Stimulated activated CD4-positive, alpha-beta T cell treated with anti-CD3 and anti-CD28 coated beads, Interleukin-15, amount 100 ng/mL, for 1 hour (primary cell): Measurements from ENCODE around the gene IGSF9.

ENCODE experiments used
- DNase-seq, 2 donors: peaks; one replicate each; pipeline ENCODE4 v3.0.0-alpha.2; 2020; ENCODE audit warnings: low read depth in 1 of 2, low spot score in 1 of 2

Gene IGSF9

GRCh38 chr1:159973350-159973940 is 28.0 kb upstream of the IGSF9 start:
- no peak for DNase-seq

- no peak for DNase-seq
These were observed 27.2 kb upstream of the IGSF9 start for GRCh38 chr1:159972443-159973205.

GRCh38 chr1:159970932-159971342 is 25.5 kb upstream of the IGSF9 start:
- no peak for DNase-seq

DNA sequence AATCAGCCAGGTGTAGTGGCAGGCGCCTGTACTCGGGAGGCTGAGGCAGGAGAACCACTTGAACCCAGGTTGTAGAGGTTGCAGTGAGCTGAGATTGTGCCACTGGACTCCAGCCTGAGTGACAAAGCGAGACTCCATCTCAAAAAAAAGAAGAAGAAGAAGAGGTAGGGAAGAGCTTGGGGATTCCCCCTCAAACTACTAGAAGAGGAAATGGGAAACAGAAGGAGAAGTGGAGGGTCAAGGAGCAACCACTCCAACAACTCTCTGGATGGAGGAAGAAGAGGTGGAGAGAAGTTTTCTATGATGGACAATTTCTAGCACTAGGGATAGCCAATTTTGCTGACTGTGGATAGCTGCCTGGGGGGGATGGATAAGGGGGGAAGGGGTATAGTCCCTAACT is 23.5 kb upstream of the IGSF9 start:
- DNase-seq, result no peak

GRCh38 chr1:159965263-159965662 is 19.9 kb upstream of the IGSF9 start:
- no peak for DNase-seq

- no peak for DNase-seq
These were observed 18.7 kb upstream of the IGSF9 start for GRCh38 chr1:159964144-159964543.

GRCh38 chr1:159962176-159962575 is 16.8 kb upstream of the IGSF9 start:
- no peak for DNase-seq

- no peak for DNase-seq
These were observed 16.2 kb upstream of the IGSF9 start for GRCh38 chr1:159961636-159962035.

DNA sequence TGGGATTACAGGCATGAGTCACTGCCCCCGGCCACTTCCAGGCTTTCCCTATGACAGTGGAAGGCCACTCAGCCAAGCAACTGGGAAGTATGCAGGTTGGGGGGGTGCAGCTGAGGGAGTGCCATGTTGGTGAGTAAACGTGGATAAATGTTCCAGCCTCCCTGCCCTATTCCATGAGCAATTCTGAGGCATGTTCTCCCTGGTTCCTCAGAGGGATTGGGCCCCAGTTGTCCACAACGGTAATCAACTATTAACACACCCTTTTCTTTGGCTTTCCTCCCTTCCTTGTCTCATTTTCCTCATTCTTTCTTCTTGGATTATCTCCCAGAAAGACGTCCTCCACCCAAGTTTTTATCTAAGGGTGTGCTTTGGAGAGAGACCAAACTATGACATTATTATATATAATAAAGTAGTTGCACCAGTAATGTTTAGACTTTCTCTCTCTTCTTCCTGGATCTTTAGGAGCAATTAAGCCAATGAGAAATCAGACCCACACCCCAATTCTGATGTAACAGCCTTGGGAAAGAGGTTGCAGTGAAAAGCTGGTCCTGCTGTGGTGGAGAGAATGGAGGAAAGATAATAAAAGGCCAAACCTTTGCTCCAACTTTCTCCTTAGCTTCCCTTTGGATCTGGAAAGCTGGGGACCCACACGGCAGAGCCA is 15.4 kb upstream of the IGSF9 start:
- DNase-seq, result no peak

DNA sequence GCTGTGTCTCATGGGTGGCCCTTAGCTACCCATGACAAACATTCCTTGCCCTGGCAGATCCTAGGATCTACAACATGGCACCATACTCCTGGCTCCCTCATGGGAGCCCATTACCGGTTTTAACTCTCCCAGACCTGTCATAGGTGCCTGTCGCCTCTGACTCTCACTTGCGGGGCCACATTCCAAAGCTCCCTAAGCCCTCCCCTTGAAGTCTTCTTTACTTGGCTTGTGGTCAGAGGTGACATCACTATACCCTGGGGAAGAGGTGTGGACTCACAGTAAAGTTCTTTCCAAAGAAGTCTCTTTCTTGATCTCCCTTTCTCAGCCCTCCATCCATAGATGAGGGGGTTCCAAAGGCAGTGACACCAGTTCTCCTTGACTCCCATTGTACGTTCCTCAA is 14.0 kb upstream of the IGSF9 start:
- no peak for DNase-seq

DNA sequence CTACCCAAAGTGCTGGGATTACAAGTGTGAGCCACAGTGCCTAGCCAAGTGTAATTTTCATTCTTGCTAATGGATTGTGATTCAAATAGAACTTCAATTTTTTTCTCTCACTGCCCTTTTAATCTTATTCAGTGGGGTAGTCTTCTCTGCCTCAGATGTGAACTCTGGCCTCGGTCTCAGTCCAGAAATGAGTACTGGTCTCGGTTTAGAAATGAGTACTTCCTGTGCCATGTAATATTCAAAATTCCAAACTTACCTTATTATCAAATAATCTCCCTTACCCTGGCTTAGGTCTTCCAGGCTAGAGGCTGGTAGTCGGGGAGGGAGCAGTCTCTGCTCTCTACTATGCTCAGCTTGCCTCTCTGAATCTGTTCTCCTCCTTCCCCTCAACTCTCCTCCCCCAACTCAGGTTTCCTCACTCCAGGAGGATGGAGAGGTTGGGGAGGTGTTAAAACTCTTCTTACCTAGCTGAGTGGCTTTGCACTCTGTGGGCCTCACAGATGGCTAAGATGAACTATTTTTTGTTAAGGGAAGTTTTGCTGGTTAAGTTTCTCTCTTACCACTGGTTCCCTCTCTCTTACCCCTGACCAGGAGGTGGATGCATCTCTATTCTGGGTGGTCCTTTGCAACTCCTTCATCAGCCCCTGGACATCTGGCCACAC is 13.4 kb upstream of the IGSF9 start:
- DNase-seq, result no peak

GRCh38 chr1:159957824-159958268 is 12.4 kb upstream of the IGSF9 start:
- no peak for DNase-seq

DNA sequence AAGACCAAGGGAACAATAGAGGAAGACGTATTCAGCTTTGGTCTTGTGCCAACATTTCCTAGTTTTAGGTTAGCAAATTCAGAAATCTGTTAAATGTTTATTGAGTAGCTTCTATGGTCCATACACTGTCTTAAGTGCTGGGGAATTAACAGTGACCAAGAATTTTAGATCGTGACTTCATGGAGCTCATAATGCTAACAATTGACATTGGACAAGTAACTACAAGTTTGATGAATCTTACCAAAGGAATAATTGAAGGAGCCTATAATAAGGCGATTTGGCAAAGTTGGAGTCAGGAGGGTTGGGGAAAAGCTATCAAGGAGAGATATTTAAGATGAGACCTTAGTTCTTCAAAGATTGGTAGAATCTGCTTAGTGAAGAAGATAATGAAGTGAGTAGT is 10.0 kb upstream of the IGSF9 start:
- no peak for DNase-seq

DNA sequence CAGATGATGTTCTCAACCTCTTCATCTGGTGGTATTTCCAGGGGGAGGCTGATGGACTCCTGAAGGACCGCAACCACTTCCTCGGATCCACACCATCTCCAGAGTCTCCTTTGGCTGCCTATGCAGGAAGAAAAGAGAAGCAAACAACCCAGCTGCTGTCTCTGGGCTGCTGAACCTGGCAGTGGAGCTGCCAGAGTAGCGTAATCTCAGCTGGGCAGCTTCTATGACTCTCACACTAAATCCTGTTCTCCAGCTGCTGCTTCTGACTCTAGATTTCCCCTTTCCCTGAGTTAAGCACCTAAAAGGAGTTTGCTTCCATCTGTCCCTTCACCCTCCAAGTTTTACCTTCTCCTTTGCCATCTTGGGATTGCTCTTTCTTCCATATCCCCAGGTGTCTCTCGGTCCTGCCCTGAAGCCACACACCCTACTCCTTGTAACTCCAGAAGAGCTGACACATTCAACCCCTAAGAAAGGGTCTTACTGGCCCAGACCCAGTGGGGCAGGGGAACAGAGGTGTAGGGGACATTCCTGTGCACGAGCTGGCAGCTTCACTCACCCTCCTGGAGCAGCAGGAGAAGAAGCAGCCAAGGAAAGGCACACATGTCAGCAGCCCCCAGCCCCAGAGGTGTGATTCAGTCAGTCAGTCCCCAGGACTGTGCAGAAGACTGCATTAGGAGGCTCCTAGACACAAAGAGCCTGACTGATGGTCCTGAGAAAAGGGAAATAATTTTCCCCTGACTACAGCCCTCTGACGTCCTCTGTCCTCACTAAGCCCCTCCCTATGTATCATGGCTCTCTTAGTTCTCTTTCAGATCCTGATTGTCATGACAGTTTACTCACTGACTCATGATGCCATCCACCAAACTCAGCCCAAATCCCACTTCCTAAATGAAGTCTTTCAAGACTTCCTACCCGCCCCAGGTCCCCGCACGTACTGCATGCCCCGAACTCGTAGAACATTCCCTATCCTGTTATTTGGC is 8.4 kb upstream of the IGSF9 start, which contains the start of gene SLAMF9:
Gene SLAMF9 (minus strand): TSS at position 702 of the 980 bp plus-strand sequence. CDS start 100 bp downstream, at position 602.
- no peak for DNase-seq

DNA sequence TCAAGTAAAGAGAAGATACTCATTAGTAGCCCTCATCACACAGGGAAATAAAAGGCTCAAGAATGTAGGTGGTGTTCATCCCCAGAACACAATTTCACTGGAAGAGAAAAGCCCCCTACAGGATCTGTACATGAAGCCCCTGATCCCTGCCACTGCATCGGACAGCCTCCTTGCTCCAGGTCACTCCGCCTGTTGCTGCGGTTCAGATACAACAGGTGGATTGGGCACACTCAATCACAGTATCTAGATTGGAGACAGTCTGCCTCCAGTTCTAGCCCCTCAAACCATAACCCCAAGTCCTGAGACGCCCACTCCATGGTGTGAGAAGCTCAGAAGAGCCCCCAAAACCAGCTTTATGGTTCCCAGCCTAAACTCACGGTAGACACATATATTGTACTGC is 7.5 kb upstream of the IGSF9 start:
- DNase-seq, result no peak

DNA sequence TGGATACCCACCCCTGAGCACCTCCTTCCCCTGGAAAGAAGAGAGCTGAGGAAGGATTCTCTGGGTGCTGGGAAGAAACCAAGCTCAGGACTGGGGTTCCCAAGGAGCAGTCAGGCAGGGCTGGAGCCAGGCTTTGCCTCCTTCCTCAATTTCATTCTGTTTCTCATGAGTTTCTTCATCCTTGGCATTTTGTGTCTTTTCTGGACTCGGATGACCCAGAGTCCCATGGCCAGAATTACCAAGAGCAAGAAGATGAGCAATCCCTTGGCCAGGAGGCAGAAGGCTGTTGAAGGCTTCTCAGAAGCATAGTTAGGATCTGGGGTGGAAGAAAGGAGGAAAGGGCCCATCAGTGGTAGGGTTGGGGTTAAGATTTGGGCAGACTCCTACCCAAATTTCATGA is 6.1 kb upstream of the IGSF9 start:
- no peak for DNase-seq

GRCh38 chr1:159951016-159951415 is 5.6 kb upstream of the IGSF9 start:
- DNase-seq, result no peak

DNA sequence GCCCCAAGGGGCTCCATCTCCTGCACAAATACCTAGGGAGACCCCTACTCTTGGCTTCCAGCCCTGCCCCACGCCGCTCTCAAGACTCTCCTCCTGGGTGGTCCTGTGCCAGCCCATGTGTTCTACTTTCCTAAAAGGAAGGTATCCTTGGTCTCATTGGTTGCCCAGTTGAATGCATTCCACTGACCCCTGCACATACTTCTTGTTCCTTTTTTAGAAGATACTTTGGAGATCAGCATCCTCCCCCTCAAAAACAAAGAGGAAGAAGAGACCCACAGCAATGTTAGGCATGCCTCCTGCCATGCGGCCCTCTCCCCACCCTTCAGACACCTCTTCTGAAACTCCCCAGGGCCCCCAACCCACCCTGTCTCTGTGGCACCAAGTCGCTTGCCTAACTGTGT is 4.6 kb upstream of the IGSF9 start:
- no peak for DNase-seq

DNA sequence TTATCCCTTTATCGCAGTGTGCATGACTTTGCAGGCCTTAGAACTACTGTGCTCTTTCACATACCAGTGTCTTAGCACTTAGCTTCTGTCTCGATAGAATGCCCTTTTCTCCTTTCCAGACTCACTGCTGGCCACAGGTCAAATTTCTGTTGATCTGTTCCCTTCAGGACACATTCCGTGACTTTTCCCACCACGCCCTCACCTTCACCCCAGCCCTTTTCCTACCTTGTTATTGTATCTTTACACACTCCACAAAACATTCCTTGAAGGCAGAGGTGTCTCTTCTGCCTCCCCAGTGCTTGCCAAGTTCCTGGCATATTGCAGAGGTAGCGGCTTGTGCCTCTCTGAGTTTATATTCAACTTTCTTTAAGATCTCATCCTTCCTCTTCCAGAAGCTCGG is 3.7 kb upstream of the IGSF9 start:
- DNase-seq, result no peak

DNA sequence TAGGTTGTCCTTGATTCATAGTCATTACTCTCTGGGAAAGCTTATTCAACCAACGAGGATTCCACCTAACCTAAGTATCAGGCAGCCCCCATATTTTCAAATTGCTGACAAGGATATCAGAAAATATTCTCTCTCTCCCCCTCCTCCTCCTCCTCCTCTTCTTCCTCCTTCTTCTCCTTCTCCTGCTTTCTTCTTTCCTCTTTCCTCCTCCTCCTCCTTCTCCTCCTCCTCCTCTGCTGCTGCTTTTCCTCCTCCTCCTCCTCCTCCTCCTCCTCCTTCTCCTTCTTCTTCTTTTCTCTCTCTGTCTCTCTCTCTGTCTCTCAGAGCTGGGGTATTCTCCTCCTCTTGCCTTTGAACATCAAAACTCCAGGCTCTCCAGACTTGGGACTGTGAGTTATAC is 2.5 kb upstream of the IGSF9 start:
- DNase-seq, result no peak
